H9 (cell line): ENCODE results near the gene NR1H2. TPM values are rescaled to one million over a fixed set of nuclear protein-coding genes. Genes with fewer than 3 reads are reported as not detected.
A peak's percentile ranks its signal among the peaks of the same experiment; 100 is the strongest.

Source experiments
- DNase-seq: peaks from one replicate; pipeline ENCODE4 v3.0.0-alpha.2; 2017
- H2AFZ ChIP-seq: one replicate; pipeline ENCODE4 v1.6.1; 2013; ENCODE audit warnings: mild to moderate bottlenecking, low read length, control low read depth, moderate library complexity
- H2AK5ac ChIP-seq: 2 replicates; pipeline ENCODE4 v1.6.1; 2013; ENCODE audit warnings: low read length, control low read depth, mixed read lengths; ENCODE audit not compliant: insufficient read length
- H2BK120ac ChIP-seq: one replicate; pipeline ENCODE4 v1.6.1; 2013; ENCODE audit warnings: low read depth, mild to moderate bottlenecking, low read length, control low read depth, inconsistent platforms; ENCODE audit not compliant: poor library complexity, severe bottlenecking
- H2BK12ac ChIP-seq: 2 replicates; pipeline ENCODE4 v1.6.1; 2013; ENCODE audit warnings: low read length, control low read depth, mixed read lengths, low read depth; ENCODE audit not compliant: insufficient read length
- H2BK15ac ChIP-seq: 2 replicates; pipeline ENCODE4 v1.6.1; 2013; ENCODE audit warnings: low read depth, low read length, control low read depth
- H2BK20ac ChIP-seq: one replicate; pipeline ENCODE4 v1.6.1; 2013; ENCODE audit warnings: low read depth, mild to moderate bottlenecking, low read length, control low read depth, inconsistent platforms; ENCODE audit not compliant: poor library complexity, severe bottlenecking
- H2BK5ac ChIP-seq: 2 replicates; pipeline ENCODE4 v1.6.1; 2013; ENCODE audit warnings: low read length, control low read depth, mixed read lengths; ENCODE audit not compliant: insufficient read length
- H3K14ac ChIP-seq: 2 replicates; pipeline ENCODE4 v1.6.1; 2013; ENCODE audit warnings: low read length, control low read depth; ENCODE audit not compliant: insufficient read depth
- H3K18ac ChIP-seq: 2 replicates; pipeline ENCODE4 v1.6.1; 2013; ENCODE audit warnings: low read depth, mild to moderate bottlenecking, mixed read lengths, low read length, control low read depth; ENCODE audit not compliant: insufficient read length
- H3K23ac ChIP-seq: 2 replicates; pipeline ENCODE4 v1.6.1; 2013; ENCODE audit warnings: low read length, control low read depth, mixed read lengths, low read depth; ENCODE audit not compliant: insufficient read length
- H3K23me2 ChIP-seq: 2 replicates; pipeline ENCODE4 v1.6.1; 2013; ENCODE audit warnings: low read depth, mild to moderate bottlenecking, mixed read lengths, low read length, control low read depth; ENCODE audit not compliant: insufficient read length, poor library complexity, severe bottlenecking
- H3K27ac ChIP-seq: 2 replicates; pipeline ENCODE4 v1.5.1; 2013; ENCODE audit warnings: low read length, control low read depth, mixed read lengths, low read depth; ENCODE audit not compliant: insufficient read length
- H3K27me3 ChIP-seq: 2 replicates; pipeline ENCODE4 v1.6.1; 2013; ENCODE audit warnings: low read length, control low read depth, inconsistent platforms; ENCODE audit not compliant: insufficient read depth
- H3K4ac ChIP-seq: 2 replicates; pipeline ENCODE4 v1.6.1; 2013; ENCODE audit warnings: low read depth, mild to moderate bottlenecking, control low read depth, inconsistent platforms, low read length, moderate library complexity
- H3K4me1 ChIP-seq: 2 replicates; pipeline ENCODE4 v1.6.1; 2013; ENCODE audit warnings: low read length, control low read depth, inconsistent platforms; ENCODE audit not compliant: insufficient read depth
- H3K4me2 ChIP-seq: 2 replicates; pipeline ENCODE4 v1.6.1; 2013; ENCODE audit warnings: low read length, control low read depth, mixed read lengths; ENCODE audit not compliant: insufficient read length, insufficient read depth
- H3K56ac ChIP-seq: 2 replicates; pipeline ENCODE4 v1.6.1; 2013; ENCODE audit warnings: low read depth, mild to moderate bottlenecking, mixed read lengths, low read length, control low read depth; ENCODE audit not compliant: insufficient read length
- H3K79me1 ChIP-seq: 2 replicates; pipeline ENCODE4 v1.6.1; 2013; ENCODE audit warnings: low read depth, mild to moderate bottlenecking, moderate library complexity, low read length, control low read depth, inconsistent platforms; ENCODE audit not compliant: insufficient read depth, poor library complexity, severe bottlenecking
- H3K79me2 ChIP-seq: 2 replicates; pipeline ENCODE4 v1.6.1; 2013; ENCODE audit warnings: low read length, control low read depth, inconsistent platforms; ENCODE audit not compliant: insufficient read depth
- H3K9ac ChIP-seq: 2 replicates; pipeline ENCODE4 v1.6.1; 2013; ENCODE audit warnings: low read length, control low read depth, mixed read lengths; ENCODE audit not compliant: insufficient read length; ENCODE audit errors: extremely low read depth
- H3K9me3 ChIP-seq: one replicate; pipeline ENCODE4 v1.6.1; 2013; ENCODE audit warnings: low read depth, low read length, inconsistent platforms; ENCODE audit not compliant: control insufficient read depth
- H3T11ph ChIP-seq: one replicate; pipeline ENCODE4 v1.6.1; 2013; ENCODE audit warnings: mild to moderate bottlenecking, low read length, control low read depth, inconsistent platforms
- H4K20me1 ChIP-seq: one replicate; pipeline ENCODE4 v1.6.1; 2013; ENCODE audit not compliant: control insufficient read depth, insufficient read length, insufficient read depth
- H4K5ac ChIP-seq: 2 replicates; pipeline ENCODE4 v1.6.1; 2013; ENCODE audit warnings: low read depth, mild to moderate bottlenecking, mixed read lengths, low read length, control low read depth; ENCODE audit not compliant: insufficient read length
- H4K8ac ChIP-seq: replicated peaks from 2 replicates; pipeline ENCODE4 v1.6.1; 2013; ENCODE audit warnings: low read length, control low read depth, mixed read lengths, low read depth; ENCODE audit not compliant: insufficient read length
- H4K91ac ChIP-seq: 2 replicates; pipeline ENCODE4 v1.6.1; 2013; ENCODE audit warnings: low read depth, mild to moderate bottlenecking, moderate library complexity, mixed read lengths, low read length, control low read depth; ENCODE audit not compliant: insufficient read length
- H3K27ac Mint-ChIP-seq, 3 experiments: 2 replicates in 2 of 3; 3 replicates in 1 of 3; pipeline ENCODE4 v1.8.0; 2020 to 2021; ENCODE audit warnings: mixed read lengths in 3 of 3, mild to moderate bottlenecking in 1 of 3, moderate library complexity in 1 of 3
- H3K27me3 Mint-ChIP-seq: 2 replicates; pipeline ENCODE4 v1.8.0; 2021; ENCODE audit warnings: low read depth, mild to moderate bottlenecking, moderate library complexity, mixed read lengths
- H3K36me3 Mint-ChIP-seq, 3 experiments: 2 replicates in 2 of 3; 3 replicates in 1 of 3; pipeline ENCODE4 v1.8.0; 2020 to 2021; ENCODE audit warnings: low read depth in 3 of 3, mixed read lengths in 3 of 3; ENCODE audit not compliant: insufficient read depth in 1 of 3
- H3K4me1 Mint-ChIP-seq, 2 experiments: 2 replicates each; pipeline ENCODE4 v1.8.0; 2020; ENCODE audit warnings: mixed read lengths in 2 of 2
- H3K4me3 Mint-ChIP-seq, 2 experiments: 2 replicates in 1 of 2; 3 replicates in 1 of 2; pipeline ENCODE4 v1.8.0; 2020 to 2021; ENCODE audit warnings: mild to moderate bottlenecking in 2 of 2, mixed read lengths in 2 of 2, moderate library complexity in 1 of 2
- H3K9me3 Mint-ChIP-seq, 2 experiments: 2 replicates in 1 of 2; 3 replicates in 1 of 2; pipeline ENCODE4 v1.8.0; 2020; ENCODE audit warnings: mild to moderate bottlenecking in 2 of 2, mixed read lengths in 2 of 2, moderate library complexity in 1 of 2
- WGBS: extraction: QIAGEN DNeasy Blood & Tissue Kit; methylation state at CpG from one replicate; pipeline ENCODE4 v1.1.7; 2013; ENCODE audit warnings: missing lambda C conversion rate, low lambda C conversion rate, mixed read lengths; ENCODE audit not compliant: insufficient read length; ENCODE audit errors: extremely low coverage; 5-methylcytosine and 5-hydroxymethylcytosine counted together
- total RNA-seq: library from RNA; stranded (reverse); gene quantifications from 2 replicates; pipeline ENCODE4 v1.2.1, GENCODE V29; 2021
- TF ChIP-seq, protein P1 (sequence below): fragments of 200-600 bp; sonication (generic); conservative IDR thresholded peaks from 3 replicates; pipeline ENCODE4 v1.8.0; 2021; ENCODE audit warnings: antibody characterized with exemption, mild to moderate bottlenecking

NR1H2 gene
- total RNA-seq, 1 experiment from 2014 or later = 33.2 TPM

- Histone ChIP-seq H2BK120ac (no peak overlapping the region), H3T11ph (no peak overlapping the region), H3K4me1 (peaks cover 6% of the 10 kb centered on the region; the same call in 1 of the 2 replicates), H3K23ac (no peak overlapping the region), H3K27ac (no peak overlapping the region), H2BK15ac (no peak overlapping the region), H4K8ac (no peak overlapping the region), H2BK20ac (no peak overlapping the region), H3K4me2 (peak overlapping the region; percentile 77), H3K27me3 (peaks cover 8% of the 10 kb centered on the region; the same call in 1 of the 2 replicates), H2AK5ac (no peak overlapping the region), H3K9ac (no peak overlapping the region), H3K79me2 (no peaks in the 10 kb centered on the region), H3K18ac (no peak overlapping the region), H3K9me3 (no peaks in the 10 kb centered on the region), H3K79me1 (no peaks in the 10 kb centered on the region), H3K23me2 (peaks cover 26% of the 10 kb centered on the region), H2AFZ (no peak overlapping the region), H2BK5ac (no peak overlapping the region), H3K56ac (no peak overlapping the region), H4K5ac (no peak overlapping the region), H3K14ac (no peak overlapping the region), H3K4ac (no peak overlapping the region), H4K20me1 (no peaks in the 10 kb centered on the region), H2BK12ac (peak overlapping the region; percentile 26), H4K91ac (peak overlapping the region; percentile 65)
- peak; percentile 82 for DNase-seq
- Mint-ChIP-seq H3K4me3 (peak overlapping the region; percentile 89 to 94), H3K9me3 (peaks cover 3 to 12% of the 10 kb centered on the region in 2 experiments; a peak in 3 of 5 replicates), H3K27me3 (peaks cover 31% of the 10 kb centered on the region), H3K36me3 (peaks cover 0 to 3% (median 0%) of the 10 kb centered on the region in 3 experiments; a peak in 2 of 7 replicates), H3K27ac (peak overlapping the region; percentile 54 to 98 (median 75); a peak in 6 of 7 replicates), H3K4me1 (peaks cover 47 to 57% of the 10 kb centered on the region in 2 experiments)
- TF ChIP-seq, protein P1, sequence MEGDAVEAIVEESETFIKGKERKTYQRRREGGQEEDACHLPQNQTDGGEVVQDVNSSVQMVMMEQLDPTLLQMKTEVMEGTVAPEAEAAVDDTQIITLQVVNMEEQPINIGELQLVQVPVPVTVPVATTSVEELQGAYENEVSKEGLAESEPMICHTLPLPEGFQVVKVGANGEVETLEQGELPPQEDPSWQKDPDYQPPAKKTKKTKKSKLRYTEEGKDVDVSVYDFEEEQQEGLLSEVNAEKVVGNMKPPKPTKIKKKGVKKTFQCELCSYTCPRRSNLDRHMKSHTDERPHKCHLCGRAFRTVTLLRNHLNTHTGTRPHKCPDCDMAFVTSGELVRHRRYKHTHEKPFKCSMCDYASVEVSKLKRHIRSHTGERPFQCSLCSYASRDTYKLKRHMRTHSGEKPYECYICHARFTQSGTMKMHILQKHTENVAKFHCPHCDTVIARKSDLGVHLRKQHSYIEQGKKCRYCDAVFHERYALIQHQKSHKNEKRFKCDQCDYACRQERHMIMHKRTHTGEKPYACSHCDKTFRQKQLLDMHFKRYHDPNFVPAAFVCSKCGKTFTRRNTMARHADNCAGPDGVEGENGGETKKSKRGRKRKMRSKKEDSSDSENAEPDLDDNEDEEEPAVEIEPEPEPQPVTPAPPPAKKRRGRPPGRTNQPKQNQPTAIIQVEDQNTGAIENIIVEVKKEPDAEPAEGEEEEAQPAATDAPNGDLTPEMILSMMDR = no peak
- no CpG with 5 or more reads among the region's 10 CpGs for WGBS
Measured at GRCh38 chr19:50331221-50331993, 44.9 kb upstream of the NR1H2 start.
